Esophagus muscularis mucosa (tissue), 3 donors: ENCODE measurements around the gene TTC27.

Experiments used
- POLR2AphosphoS5 ChIP-seq, 2 donors: sonication (generic); formaldehyde crosslinking; IDR thresholded peaks; one replicate each; pipeline ENCODE4 v1.6.1; 2017; ENCODE audit warnings: antibody characterized with exemption in 2 of 2
- TF ChIP-seq, protein P1 (sequence below), 3 experiments: fragments of 200-600 bp in 2 of 3; fragments of 450-650 bp in 1 of 3; sonication (generic) in 2 of 3; IDR thresholded peaks; one replicate each; pipeline ENCODE4 v1.5.1; 2017 to 2019; ENCODE audit warnings: antibody characterized with exemption in 3 of 3, mild to moderate bottlenecking in 2 of 3, moderate library complexity in 1 of 3

DNA sequence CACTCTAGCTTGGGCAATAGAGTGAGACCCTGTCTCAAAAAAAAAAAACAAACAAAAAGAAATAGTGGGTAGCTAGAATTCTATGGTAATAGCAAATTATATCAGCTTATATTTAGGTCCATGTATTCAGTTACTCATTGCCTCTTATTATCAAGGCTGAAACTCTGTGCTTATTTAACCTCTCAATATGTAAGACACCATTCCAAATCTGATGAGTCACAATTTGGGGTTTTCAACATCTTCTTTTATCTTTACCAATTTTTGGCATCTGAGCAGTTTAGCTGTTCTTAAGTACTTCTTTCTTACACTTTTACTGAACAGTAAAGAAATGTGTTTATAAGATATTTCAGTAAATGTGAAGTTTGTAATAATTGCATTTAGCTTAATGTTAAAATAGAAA is 69.3 kb downstream of the TTC27 start:
- TF ChIP-seq, protein P1, sequence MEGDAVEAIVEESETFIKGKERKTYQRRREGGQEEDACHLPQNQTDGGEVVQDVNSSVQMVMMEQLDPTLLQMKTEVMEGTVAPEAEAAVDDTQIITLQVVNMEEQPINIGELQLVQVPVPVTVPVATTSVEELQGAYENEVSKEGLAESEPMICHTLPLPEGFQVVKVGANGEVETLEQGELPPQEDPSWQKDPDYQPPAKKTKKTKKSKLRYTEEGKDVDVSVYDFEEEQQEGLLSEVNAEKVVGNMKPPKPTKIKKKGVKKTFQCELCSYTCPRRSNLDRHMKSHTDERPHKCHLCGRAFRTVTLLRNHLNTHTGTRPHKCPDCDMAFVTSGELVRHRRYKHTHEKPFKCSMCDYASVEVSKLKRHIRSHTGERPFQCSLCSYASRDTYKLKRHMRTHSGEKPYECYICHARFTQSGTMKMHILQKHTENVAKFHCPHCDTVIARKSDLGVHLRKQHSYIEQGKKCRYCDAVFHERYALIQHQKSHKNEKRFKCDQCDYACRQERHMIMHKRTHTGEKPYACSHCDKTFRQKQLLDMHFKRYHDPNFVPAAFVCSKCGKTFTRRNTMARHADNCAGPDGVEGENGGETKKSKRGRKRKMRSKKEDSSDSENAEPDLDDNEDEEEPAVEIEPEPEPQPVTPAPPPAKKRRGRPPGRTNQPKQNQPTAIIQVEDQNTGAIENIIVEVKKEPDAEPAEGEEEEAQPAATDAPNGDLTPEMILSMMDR (IDR thresholded peaks at IDR 0.05) = no peak
- no peak for TF ChIP-seq POLR2AphosphoS5 (IDR thresholded peaks at IDR 0.05)
